DND-41 (cell line): ENCODE data around the gene DCDC1.

Source experiments
- CTCF ChIP-seq: IDR thresholded peaks from 2 replicates; pipeline ENCODE4 v1.5.1; 2012; ENCODE audit warnings: borderline replicate concordance, low read length, moderate library complexity, mild to moderate bottlenecking; ENCODE audit not compliant: poor library complexity, severe bottlenecking; ENCODE audit errors: extremely low read depth
- EZH2 ChIP-seq: IDR thresholded peaks from 3 replicates; pipeline ENCODE4 v1.6.1; 2012; ENCODE audit warnings: borderline replicate concordance, low read depth, mild to moderate bottlenecking, moderate library complexity, low read length, inconsistent platforms; ENCODE audit not compliant: severe bottlenecking

- TF ChIP-seq EZH2 (no peak), CTCF (no peak)
These were observed 443.4 kb downstream of the DCDC1 start for GRCh38 chr11:30926130-30926529.
